BE2C (cell line): ENCODE data around the gene MICOS13.

Experiments
- DNase-seq: peaks from one replicate; pipeline ENCODE4 v3.0.0-alpha.2; 2020
- H3K27me3 ChIP-seq: fragments of 250-450 bp; sonication (Bioruptor Pico); 2 replicates; pipeline ENCODE4 v1.5.1; 2020; ENCODE audit warnings: mild to moderate bottlenecking
- H3K36me3 ChIP-seq: fragments of 250-450 bp; sonication (Bioruptor Pico); 2 replicates; pipeline ENCODE4 v1.5.1; 2020; ENCODE audit warnings: mild to moderate bottlenecking
- H3K4me1 ChIP-seq: fragments of 250-450 bp; sonication (Bioruptor Pico); 2 replicates; pipeline ENCODE4 v1.5.1; 2020
- H3K4me3 ChIP-seq: 2 replicates; pipeline ENCODE4 v1.5.1; 2011; ENCODE audit warnings: low read depth, low read length
- H3K9me3 ChIP-seq: fragments of 250-450 bp; sonication (Bioruptor Pico); 2 replicates; pipeline ENCODE4 v1.5.1; 2020
- TF ChIP-seq, protein P1 (sequence below): IDR thresholded peaks from 2 replicates; pipeline ENCODE4 v1.5.1; 2012; ENCODE audit warnings: mild to moderate bottlenecking, low read depth, low read length

The MICOS13 gene

DNA sequence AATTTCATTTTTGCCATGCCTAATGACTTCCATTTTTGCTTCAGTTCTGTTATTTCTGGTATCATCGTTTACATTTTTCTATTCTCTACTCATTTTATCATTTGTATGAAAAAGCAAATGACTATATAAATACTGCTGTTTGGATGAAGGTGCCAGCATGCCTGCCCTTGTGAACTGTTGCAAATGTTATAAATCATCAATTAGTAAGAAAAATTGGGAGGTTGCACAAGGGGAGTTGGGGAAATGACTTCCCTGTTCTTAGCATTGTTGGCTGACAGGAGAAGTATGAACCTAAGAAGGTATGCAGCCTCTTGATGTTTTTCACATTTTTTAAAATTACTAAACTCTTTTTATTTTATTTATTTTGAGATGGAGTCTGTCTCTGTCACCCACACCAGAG lies 42.3 kb downstream of the MICOS13 start:
- H3K27me3 ChIP-seq = no peaks in the 10 kb centered on the region
- DNase-seq = no peak
- H3K4me1 ChIP-seq = no peaks in the 10 kb centered on the region
- H3K36me3 ChIP-seq = peaks cover 52% of the 10 kb centered on the region
- H3K4me3 ChIP-seq = no peak overlapping the region
- TF ChIP-seq, protein P1, sequence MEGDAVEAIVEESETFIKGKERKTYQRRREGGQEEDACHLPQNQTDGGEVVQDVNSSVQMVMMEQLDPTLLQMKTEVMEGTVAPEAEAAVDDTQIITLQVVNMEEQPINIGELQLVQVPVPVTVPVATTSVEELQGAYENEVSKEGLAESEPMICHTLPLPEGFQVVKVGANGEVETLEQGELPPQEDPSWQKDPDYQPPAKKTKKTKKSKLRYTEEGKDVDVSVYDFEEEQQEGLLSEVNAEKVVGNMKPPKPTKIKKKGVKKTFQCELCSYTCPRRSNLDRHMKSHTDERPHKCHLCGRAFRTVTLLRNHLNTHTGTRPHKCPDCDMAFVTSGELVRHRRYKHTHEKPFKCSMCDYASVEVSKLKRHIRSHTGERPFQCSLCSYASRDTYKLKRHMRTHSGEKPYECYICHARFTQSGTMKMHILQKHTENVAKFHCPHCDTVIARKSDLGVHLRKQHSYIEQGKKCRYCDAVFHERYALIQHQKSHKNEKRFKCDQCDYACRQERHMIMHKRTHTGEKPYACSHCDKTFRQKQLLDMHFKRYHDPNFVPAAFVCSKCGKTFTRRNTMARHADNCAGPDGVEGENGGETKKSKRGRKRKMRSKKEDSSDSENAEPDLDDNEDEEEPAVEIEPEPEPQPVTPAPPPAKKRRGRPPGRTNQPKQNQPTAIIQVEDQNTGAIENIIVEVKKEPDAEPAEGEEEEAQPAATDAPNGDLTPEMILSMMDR = no peak
- no peaks in the 10 kb centered on the region for H3K9me3 ChIP-seq

DNA sequence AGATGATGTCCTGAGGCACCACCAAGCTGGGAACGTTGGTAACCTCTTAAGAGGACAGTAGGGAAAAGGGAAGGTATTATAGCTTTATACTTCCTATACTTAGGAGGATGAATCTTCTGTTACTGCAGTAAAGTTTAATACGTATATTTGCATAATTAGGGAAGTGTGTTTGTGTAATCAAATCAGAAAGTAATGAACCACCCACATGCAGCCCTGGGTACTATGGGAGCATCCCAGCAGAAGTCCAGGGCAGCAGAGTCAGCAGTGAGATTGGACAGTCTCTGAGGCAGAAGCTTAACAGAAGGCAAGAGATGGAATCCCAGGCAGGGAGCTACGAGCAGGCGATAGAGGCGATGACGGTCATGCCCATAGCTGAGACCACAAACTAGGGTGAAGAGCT lies 44.9 kb downstream of the MICOS13 start:
- TF ChIP-seq, protein P1 = no peak
- Histone ChIP-seq H3K4me3 (no peak overlapping the region), H3K4me1 (no peaks in the 10 kb centered on the region; the same call in 1 of the 2 replicates), H3K9me3 (no peaks in the 10 kb centered on the region), H3K27me3 (no peaks in the 10 kb centered on the region), H3K36me3 (peaks cover 53% of the 10 kb centered on the region)
- DNase-seq = no peak

DNA sequence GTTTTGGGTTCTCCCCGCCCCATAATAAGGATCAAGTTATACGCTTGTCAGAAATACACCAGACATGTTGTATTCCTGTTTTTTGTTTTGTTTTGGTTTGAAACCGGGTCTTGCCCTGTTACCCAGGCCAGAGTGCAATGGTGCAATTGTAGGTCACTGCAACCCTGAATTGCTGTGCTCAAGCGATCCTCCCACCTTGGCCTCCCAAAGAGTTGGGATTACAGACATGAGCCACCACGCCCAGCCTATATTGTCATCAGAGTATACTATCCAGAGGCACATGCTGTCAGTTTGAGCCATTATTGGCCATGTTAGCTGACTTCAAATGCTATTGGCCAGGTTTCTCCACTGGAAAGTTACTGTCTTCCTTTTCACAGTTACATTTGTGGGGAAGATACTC lies 47.7 kb downstream of the MICOS13 start:
- TF ChIP-seq, protein P1 = no peak
- Histone ChIP-seq H3K4me1 (no peaks in the 10 kb centered on the region; the same call in 1 of the 2 replicates), H3K4me3 (no peak overlapping the region), H3K36me3 (peaks cover 75% of the 10 kb centered on the region), H3K27me3 (no peaks in the 10 kb centered on the region), H3K9me3 (no peaks in the 10 kb centered on the region)
- no peak for DNase-seq

DNA sequence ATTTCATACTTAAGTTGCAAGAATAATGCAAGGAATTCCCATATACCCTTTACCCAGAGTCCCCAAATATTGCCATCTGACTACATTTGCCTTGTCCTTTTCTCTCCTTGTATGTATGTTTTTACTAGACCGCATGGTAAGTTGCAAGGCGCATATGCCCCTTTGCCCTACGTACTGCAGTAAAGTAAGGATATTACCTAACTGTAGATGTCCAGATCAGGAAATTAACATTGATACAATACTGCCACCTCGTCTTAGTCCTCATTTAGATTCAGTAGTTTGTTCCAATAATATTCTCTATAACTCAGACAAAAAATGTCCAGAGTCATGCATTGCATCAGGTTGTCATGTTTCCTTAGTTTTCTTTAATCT lies 48.1 kb downstream of the MICOS13 start:
- Histone ChIP-seq H3K36me3 (peaks cover 79% of the 10 kb centered on the region), H3K4me1 (no peaks in the 10 kb centered on the region; the same call in 1 of the 2 replicates), H3K9me3 (no peaks in the 10 kb centered on the region), H3K27me3 (no peaks in the 10 kb centered on the region), H3K4me3 (no peak overlapping the region)
- TF ChIP-seq, protein P1 = no peak
- no peak for DNase-seq

DNA sequence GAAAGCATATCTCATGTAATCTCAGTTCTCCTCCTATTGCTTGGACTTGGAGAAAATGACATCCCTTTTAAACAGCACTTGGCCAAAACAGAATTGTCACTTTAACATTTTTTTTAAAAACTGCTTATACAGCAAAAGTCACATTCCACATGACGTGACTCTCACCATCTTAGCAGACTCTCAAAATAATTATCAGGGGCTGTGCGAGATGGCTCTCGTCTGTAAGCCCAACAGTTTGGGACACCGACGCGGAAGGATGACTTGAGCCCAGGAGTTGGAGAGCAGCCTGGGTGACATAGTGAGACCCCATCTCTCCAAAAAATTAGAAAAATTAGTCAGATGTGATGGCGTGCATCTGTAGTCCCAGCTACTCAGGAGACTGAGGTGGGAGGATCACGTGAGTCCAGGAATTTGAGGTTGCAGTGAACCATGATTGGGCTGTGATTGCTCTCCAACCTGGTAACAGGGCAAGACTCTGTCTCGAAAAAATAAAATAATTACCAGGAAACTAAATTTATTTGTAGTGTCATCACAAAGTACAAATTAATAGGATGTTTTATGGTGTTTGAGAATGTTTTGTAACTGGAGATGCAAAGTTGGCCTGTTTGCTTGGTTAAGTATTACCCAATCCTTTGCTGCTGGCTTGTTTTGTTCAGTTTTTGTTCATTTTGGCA lies 48.6 kb downstream of the MICOS13 start:
- Histone ChIP-seq H3K36me3 (peaks cover 83% of the 10 kb centered on the region), H3K9me3 (no peaks in the 10 kb centered on the region), H3K4me3 (no peak overlapping the region), H3K4me1 (no peaks in the 10 kb centered on the region; the same call in 1 of the 2 replicates), H3K27me3 (no peaks in the 10 kb centered on the region)
- TF ChIP-seq, protein P1 = no peak
- no peak for DNase-seq

DNA sequence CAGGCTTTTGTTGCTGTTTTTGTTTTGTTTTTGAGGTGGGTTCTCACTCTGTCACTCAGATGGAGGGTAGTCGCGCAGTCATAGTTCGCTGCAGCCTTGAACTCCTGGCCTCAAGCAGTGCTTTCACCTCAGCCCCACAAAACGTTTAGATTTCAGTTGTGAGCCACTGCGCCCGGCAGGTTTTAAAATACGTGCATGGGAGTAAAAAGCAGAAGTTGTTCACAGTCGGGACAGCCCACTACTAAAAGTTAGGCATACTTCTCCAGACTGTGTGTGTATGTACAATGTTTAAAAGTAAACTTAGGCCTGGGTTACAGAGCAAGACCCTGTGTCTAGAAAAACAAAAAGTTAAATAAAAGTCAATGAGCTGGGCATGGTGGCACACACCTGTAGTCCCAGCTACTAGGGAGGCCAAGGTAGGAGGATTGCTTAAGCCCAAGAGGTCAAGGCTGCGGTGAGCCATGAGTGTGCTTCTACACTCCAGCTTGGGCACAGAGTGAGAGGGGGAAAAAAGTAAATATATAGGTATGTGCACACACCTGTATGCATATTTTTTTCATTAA lies 51.3 kb downstream of the MICOS13 start:
- no peaks in the 10 kb centered on the region for H3K9me3 ChIP-seq
- TF ChIP-seq, protein P1 = no peak
- DNase-seq = no peak
- H3K27me3 ChIP-seq = no peaks in the 10 kb centered on the region
- peaks cover 3% of the 10 kb centered on the region; the same call in 1 of the 2 replicates for H3K4me1 ChIP-seq
- no peak overlapping the region for H3K4me3 ChIP-seq
- H3K36me3 ChIP-seq = peaks cover 85% of the 10 kb centered on the region
